Measurements from ENCODE around the gene SLC29A3.

DNA sequence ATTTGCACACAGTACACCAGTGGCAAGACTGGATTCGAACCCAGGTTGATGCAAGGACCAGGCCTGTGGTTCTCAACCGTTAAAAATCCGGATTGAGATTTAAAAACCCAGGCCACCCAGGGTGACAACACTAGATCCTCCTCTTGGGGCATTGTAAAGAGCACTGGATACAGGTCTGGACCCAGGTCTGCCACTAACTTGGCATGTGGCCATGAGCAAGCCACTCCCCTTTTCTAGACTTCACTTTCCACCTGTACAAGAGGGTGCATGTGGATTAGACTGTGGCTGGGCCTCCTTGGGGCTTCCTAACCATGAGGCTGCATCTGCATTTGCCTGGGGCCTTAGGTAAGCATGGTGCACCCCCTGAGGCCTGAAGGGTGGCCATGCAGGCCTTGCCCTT lies 21.7 kb upstream of the SLC29A3 start:
- TF ChIP-seq, protein P1, sequence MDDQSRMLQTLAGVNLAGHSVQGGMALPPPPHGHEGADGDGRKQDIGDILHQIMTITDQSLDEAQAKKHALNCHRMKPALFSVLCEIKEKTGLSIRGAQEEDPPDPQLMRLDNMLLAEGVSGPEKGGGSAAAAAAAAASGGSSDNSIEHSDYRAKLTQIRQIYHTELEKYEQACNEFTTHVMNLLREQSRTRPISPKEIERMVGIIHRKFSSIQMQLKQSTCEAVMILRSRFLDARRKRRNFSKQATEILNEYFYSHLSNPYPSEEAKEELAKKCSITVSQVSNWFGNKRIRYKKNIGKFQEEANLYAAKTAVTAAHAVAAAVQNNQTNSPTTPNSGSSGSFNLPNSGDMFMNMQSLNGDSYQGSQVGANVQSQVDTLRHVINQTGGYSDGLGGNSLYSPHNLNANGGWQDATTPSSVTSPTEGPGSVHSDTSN (IDR thresholded peaks at IDR 0.05) = no peak
- TF ChIP-seq, protein P2, sequence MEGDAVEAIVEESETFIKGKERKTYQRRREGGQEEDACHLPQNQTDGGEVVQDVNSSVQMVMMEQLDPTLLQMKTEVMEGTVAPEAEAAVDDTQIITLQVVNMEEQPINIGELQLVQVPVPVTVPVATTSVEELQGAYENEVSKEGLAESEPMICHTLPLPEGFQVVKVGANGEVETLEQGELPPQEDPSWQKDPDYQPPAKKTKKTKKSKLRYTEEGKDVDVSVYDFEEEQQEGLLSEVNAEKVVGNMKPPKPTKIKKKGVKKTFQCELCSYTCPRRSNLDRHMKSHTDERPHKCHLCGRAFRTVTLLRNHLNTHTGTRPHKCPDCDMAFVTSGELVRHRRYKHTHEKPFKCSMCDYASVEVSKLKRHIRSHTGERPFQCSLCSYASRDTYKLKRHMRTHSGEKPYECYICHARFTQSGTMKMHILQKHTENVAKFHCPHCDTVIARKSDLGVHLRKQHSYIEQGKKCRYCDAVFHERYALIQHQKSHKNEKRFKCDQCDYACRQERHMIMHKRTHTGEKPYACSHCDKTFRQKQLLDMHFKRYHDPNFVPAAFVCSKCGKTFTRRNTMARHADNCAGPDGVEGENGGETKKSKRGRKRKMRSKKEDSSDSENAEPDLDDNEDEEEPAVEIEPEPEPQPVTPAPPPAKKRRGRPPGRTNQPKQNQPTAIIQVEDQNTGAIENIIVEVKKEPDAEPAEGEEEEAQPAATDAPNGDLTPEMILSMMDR (IDR thresholded peaks at IDR 0.05) = no peak
- no peak for TF ChIP-seq EZH2phosphoT487 (IDR thresholded peaks at IDR 0.05; ENCODE audit: borderline replicate concordance, low read depth)
- no peak for TF ChIP-seq RFX5 (IDR thresholded peaks at IDR 0.05; ENCODE audit: low read length)
- TF ChIP-seq FOXM1 (IDR thresholded peaks at IDR 0.05; ENCODE audit: low read depth) = no peak
- no peak for TF ChIP-seq POLR2AphosphoS5 (IDR thresholded peaks at IDR 0.05; ENCODE audit: low read depth, low read length)
- TF ChIP-seq TCF12 (IDR thresholded peaks at IDR 0.05) = no peak
- TF ChIP-seq, protein P3, sequence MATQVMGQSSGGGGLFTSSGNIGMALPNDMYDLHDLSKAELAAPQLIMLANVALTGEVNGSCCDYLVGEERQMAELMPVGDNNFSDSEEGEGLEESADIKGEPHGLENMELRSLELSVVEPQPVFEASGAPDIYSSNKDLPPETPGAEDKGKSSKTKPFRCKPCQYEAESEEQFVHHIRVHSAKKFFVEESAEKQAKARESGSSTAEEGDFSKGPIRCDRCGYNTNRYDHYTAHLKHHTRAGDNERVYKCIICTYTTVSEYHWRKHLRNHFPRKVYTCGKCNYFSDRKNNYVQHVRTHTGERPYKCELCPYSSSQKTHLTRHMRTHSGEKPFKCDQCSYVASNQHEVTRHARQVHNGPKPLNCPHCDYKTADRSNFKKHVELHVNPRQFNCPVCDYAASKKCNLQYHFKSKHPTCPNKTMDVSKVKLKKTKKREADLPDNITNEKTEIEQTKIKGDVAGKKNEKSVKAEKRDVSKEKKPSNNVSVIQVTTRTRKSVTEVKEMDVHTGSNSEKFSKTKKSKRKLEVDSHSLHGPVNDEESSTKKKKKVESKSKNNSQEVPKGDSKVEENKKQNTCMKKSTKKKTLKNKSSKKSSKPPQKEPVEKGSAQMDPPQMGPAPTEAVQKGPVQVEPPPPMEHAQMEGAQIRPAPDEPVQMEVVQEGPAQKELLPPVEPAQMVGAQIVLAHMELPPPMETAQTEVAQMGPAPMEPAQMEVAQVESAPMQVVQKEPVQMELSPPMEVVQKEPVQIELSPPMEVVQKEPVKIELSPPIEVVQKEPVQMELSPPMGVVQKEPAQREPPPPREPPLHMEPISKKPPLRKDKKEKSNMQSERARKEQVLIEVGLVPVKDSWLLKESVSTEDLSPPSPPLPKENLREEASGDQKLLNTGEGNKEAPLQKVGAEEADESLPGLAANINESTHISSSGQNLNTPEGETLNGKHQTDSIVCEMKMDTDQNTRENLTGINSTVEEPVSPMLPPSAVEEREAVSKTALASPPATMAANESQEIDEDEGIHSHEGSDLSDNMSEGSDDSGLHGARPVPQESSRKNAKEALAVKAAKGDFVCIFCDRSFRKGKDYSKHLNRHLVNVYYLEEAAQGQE (IDR thresholded peaks at IDR 0.05; ENCODE audit: low read depth, low read length) = no peak
- no peak for TF ChIP-seq TAF1 (IDR thresholded peaks at IDR 0.05; ENCODE audit: borderline replicate concordance, low read depth, low read length)
- no peak for TF ChIP-seq EP300 (IDR thresholded peaks at IDR 0.05; ENCODE audit: borderline replicate concordance in 1 of 2, low read depth in 1 of 2, low read length in 1 of 2)
- TF ChIP-seq, protein P4, sequence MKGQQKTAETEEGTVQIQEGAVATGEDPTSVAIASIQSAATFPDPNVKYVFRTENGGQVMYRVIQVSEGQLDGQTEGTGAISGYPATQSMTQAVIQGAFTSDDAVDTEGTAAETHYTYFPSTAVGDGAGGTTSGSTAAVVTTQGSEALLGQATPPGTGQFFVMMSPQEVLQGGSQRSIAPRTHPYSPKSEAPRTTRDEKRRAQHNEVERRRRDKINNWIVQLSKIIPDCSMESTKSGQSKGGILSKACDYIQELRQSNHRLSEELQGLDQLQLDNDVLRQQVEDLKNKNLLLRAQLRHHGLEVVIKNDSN (IDR thresholded peaks at IDR 0.05; ENCODE audit: borderline replicate concordance, low read depth) = no peak
- TF ChIP-seq, protein P5, sequence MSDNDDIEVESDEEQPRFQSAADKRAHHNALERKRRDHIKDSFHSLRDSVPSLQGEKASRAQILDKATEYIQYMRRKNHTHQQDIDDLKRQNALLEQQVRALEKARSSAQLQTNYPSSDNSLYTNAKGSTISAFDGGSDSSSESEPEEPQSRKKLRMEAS (IDR thresholded peaks at IDR 0.05; ENCODE audit: low read depth) = no peak

Measured in SK-N-SH (cell line).